Measurements from ENCODE around the gene ID3. TPM values are rescaled to one million over a fixed set of nuclear protein-coding genes. Genes with fewer than 3 reads are reported as not detected.

The ID3 gene
- total and polyA plus RNA-seq, 9 of the 15 experiments (the other 6 are each of a cell fraction or from before 2014, with no cell fraction given) = 6.8 to 59.8 (median 23.5) TPM

- TF ChIP-seq FOXO4 (CRISPR knock-in tag; IDR thresholded peaks at IDR 0.05) (no peak), EP300 (IDR thresholded peaks at IDR 0.05; ENCODE audit: low read length) (peak; percentile 47; the same call in 1 of the 2 replicates), SIRT6 (IDR thresholded peaks at IDR 0.05; ENCODE audit: low read depth, low read length) (no peak), ZNF316 (IDR thresholded peaks at IDR 0.05) (peak; percentile 76), ARHGAP35 (IDR thresholded peaks at IDR 0.05; ENCODE audit: partially characterized antibody) (no peak), IRF1 (CRISPR knock-in tag; IDR thresholded peaks at IDR 0.05; ENCODE audit: borderline replicate concordance) (no peak), CTCF (IDR thresholded peaks at IDR 0.05 in 2 of 3, conservative IDR thresholded peaks at IDR 0.05 in 1 of 3; ENCODE audit: insufficient read depth in 2 of 3, low read depth in 1 of 3, low read length in 3 of 3) (0 out of 6 replicates have a peak, but pooled peaks of 1 of the 3 experiments have one; percentile 24), OTX1 (CRISPR knock-in tag; IDR thresholded peaks at IDR 0.05) (no peak), BRD4 (IDR thresholded peaks at IDR 0.05) (no peak), NELFE (IDR thresholded peaks at IDR 0.05; ENCODE audit: insufficient read depth, insufficient read length) (no peak), ZNF696 (CRISPR knock-in tag; conservative IDR thresholded peaks at IDR 0.05) (no peak)
Measured at GRCh38 chr1:23528250-23528978, 30.9 kb downstream of the ID3 start (continued).
